H1 (cell line): ENCODE data around the gene CHST11. TPM values are rescaled to one million over a fixed set of nuclear protein-coding genes. Genes with fewer than 3 reads are reported as not detected.

Experiments used
- CTCF ChIA-PET: fragments of 300-600 bp; sonication (Branson Sonifier 250); formaldehyde crosslinking; loops from one replicate; lab custom pipeline; 2021; ENCODE audit not compliant: partially characterized antibody; lab: Charles Lee
- POLR2A ChIA-PET: fragments of 300-600 bp; sonication (Branson Sonifier 250); formaldehyde crosslinking; loops from one replicate; lab custom pipeline; 2021; ENCODE audit warnings: inconsistent platforms; ENCODE audit not compliant: partially characterized antibody; lab: Charles Lee
- DNase-seq, 2 experiments: peaks; one replicate each; pipeline versions ENCODE4 v3.0.0 to v3.0.0-alpha.2; 2010 to 2022; ENCODE audit warnings: low spot score in 2 of 2, low read depth in 1 of 2, mixed read lengths in 1 of 2
- FAIRE-seq: peaks from 2 replicates; lab custom pipeline; 2011; peaks lifted over from hg19 to GRCh38; lab: Jason Lieb, UNC
- H2AFZ ChIP-seq: 2 replicates; pipeline ENCODE4 v1.8.1; 2012; ENCODE audit warnings: low read length, inconsistent platforms
- H2AK5ac ChIP-seq: 2 replicates; pipeline ENCODE4 v1.6.1; 2013; ENCODE audit warnings: low read depth, low read length
- H2BK120ac ChIP-seq: replicated peaks from 2 replicates; pipeline ENCODE3; 2013; ENCODE audit warnings: low read depth, low read length, inconsistent platforms
- H2BK12ac ChIP-seq: 2 replicates; pipeline ENCODE4 v1.6.1; 2013; ENCODE audit warnings: low read depth, low read length
- H2BK15ac ChIP-seq: 2 replicates; pipeline ENCODE4 v1.6.1; 2013; ENCODE audit warnings: low read length
- H2BK20ac ChIP-seq: 2 replicates; pipeline ENCODE4 v1.6.1; 2013; ENCODE audit warnings: low read length
- H2BK5ac ChIP-seq: 2 replicates; pipeline ENCODE4 v1.6.1; 2013; ENCODE audit warnings: low read depth, low read length
- H3K14ac ChIP-seq: 2 replicates; pipeline ENCODE4 v1.6.1; 2013; ENCODE audit warnings: inconsistent platforms; ENCODE audit not compliant: insufficient read length
- H3K18ac ChIP-seq: 2 replicates; pipeline ENCODE4 v1.6.1; 2013; ENCODE audit warnings: low read length; ENCODE audit errors: extremely low read depth
- H3K23ac ChIP-seq: 2 replicates; pipeline ENCODE4 v1.6.1; 2013; ENCODE audit warnings: inconsistent platforms; ENCODE audit not compliant: insufficient read length
- H3K23me2 ChIP-seq: 2 replicates; pipeline ENCODE4 v1.6.1; 2013; ENCODE audit warnings: low read depth, low read length
- H3K27ac ChIP-seq: 2 replicates; pipeline ENCODE4 v1.6.1; 2011; ENCODE audit warnings: low read depth, low read length, inconsistent platforms
- H3K27me3 ChIP-seq, 4 experiments: replicated peaks in 1 of 4; 1 replicate in 1 of 4; 2 replicates in 3 of 4; pipeline versions ENCODE4 v1.6.1 to v1.8.1; 2011 to 2013; ENCODE audit warnings: low read length in 3 of 4, mild to moderate bottlenecking in 3 of 4, inconsistent platforms in 2 of 4, mixed read lengths in 2 of 4, moderate library complexity in 1 of 4; ENCODE audit not compliant: control insufficient read depth in 3 of 4, insufficient read depth in 3 of 4; ENCODE audit errors: extremely low read depth in 1 of 4
- H3K36me3 ChIP-seq, 4 experiments: 2 replicates each; pipeline versions ENCODE4 v1.6.1 to v1.8.1; 2011 to 2013; ENCODE audit warnings: mild to moderate bottlenecking in 4 of 4, low read length in 3 of 4, moderate library complexity in 2 of 4, control low read depth in 1 of 4, inconsistent platforms in 1 of 4; ENCODE audit not compliant: insufficient read depth in 4 of 4, control insufficient read depth in 2 of 4
- H3K4ac ChIP-seq: replicated peaks from 2 replicates; pipeline ENCODE3; 2013; ENCODE audit warnings: low read length, low read depth, mixed read lengths, inconsistent platforms; ENCODE audit not compliant: insufficient read length
- H3K4me1 ChIP-seq, 4 experiments: replicated peaks in 1 of 4; 1 replicate in 1 of 4; 2 replicates in 3 of 4; pipeline versions ENCODE4 v1.6.1 to v1.8.1; 2011 to 2013; ENCODE audit warnings: low read length in 3 of 4, inconsistent platforms in 2 of 4, mixed read lengths in 1 of 4; ENCODE audit not compliant: insufficient read depth in 4 of 4, control insufficient read depth in 3 of 4
- H3K4me2 ChIP-seq, 2 experiments: 2 replicates each; pipeline versions ENCODE4 v1.6.1 to v1.8.1; 2011 to 2013; ENCODE audit warnings: low read depth in 2 of 2, low read length in 2 of 2, control low read depth in 1 of 2, inconsistent platforms in 1 of 2, mild to moderate bottlenecking in 1 of 2; ENCODE audit not compliant: insufficient read depth in 1 of 2
- H3K4me3 ChIP-seq, 4 experiments: fragments of 200-600, 300-600 bp in 1 of 4; sonication (generic), shearing (Covaris generic), sonication (Bioruptor Twin) in 1 of 4; 2 replicates each; pipeline versions ENCODE4 v1.5.1 to v1.8.1; 2011 to 2016; ENCODE audit warnings: low read length in 4 of 4, low read depth in 3 of 4, control low read depth in 2 of 4, inconsistent platforms in 2 of 4, mild to moderate bottlenecking in 2 of 4, mixed read lengths in 1 of 4, moderate library complexity in 1 of 4; ENCODE audit not compliant: insufficient read depth in 2 of 4; ENCODE audit errors: extremely low read depth in 1 of 4
- H3K56ac ChIP-seq: replicated peaks from 2 replicates; pipeline ENCODE3; 2013; ENCODE audit warnings: low read depth, mild to moderate bottlenecking, mixed read lengths, low read length, inconsistent platforms; ENCODE audit not compliant: insufficient read length
- H3K79me1 ChIP-seq: 2 replicates; pipeline ENCODE4 v1.6.1; 2013; ENCODE audit warnings: low read depth, low read length, control low read depth
- H3K79me2 ChIP-seq, 2 experiments: 2 replicates each; pipeline versions ENCODE4 v1.6.1 to v1.8.1; 2012 to 2013; ENCODE audit warnings: low read length in 2 of 2, mild to moderate bottlenecking in 2 of 2, inconsistent platforms in 1 of 2; ENCODE audit not compliant: insufficient read depth in 2 of 2, control insufficient read depth in 1 of 2
- H3K9ac ChIP-seq, 4 experiments: replicated peaks in 1 of 4; 1 replicate in 1 of 4; 2 replicates in 3 of 4; pipeline versions ENCODE4 v1.6.1 to v1.8.1; 2011 to 2013; ENCODE audit warnings: low read depth in 3 of 4, low read length in 3 of 4, control low read depth in 2 of 4, mild to moderate bottlenecking in 2 of 4, moderate library complexity in 2 of 4, inconsistent platforms in 1 of 4; ENCODE audit errors: extremely low read depth in 1 of 4
- H3K9me3 ChIP-seq, 2 experiments: 2 replicates each; pipeline versions ENCODE4 v1.6.1 to v1.8.1; 2012 to 2013; ENCODE audit warnings: mild to moderate bottlenecking in 2 of 2, moderate library complexity in 2 of 2, control low read depth in 1 of 2, inconsistent platforms in 1 of 2, low read depth in 1 of 2, low read length in 1 of 2, mixed read lengths in 1 of 2; ENCODE audit not compliant: insufficient read depth in 2 of 2
- H4K20me1 ChIP-seq, 2 experiments: replicated peaks in 1 of 2; 2 replicates each; pipeline versions ENCODE3 to v1.8.1; 2011 to 2013; ENCODE audit warnings: inconsistent platforms in 2 of 2, low read length in 2 of 2, mild to moderate bottlenecking in 1 of 2; ENCODE audit not compliant: insufficient read depth in 2 of 2, control insufficient read depth in 1 of 2
- H4K5ac ChIP-seq: 2 replicates; pipeline ENCODE4 v1.6.1; 2013; ENCODE audit warnings: low read length, low read depth, mixed read lengths, inconsistent platforms; ENCODE audit not compliant: insufficient read length
- H4K8ac ChIP-seq: 2 replicates; pipeline ENCODE4 v1.8.0; 2013; ENCODE audit warnings: mild to moderate bottlenecking, moderate library complexity, low read length, inconsistent platforms; ENCODE audit not compliant: insufficient read depth; ENCODE audit errors: extremely low read depth
- H4K91ac ChIP-seq: replicated peaks from 2 replicates; pipeline ENCODE3; 2013; ENCODE audit warnings: low read length, mixed read lengths, inconsistent platforms; ENCODE audit not compliant: insufficient read length
- GTF2F1 ChIP-seq: IDR thresholded peaks from 2 replicates; pipeline ENCODE4 v1.6.1; 2012; ENCODE audit warnings: low read depth, low read length, improper control_type of control experiment, borderline replicate concordance
- KDM4A ChIP-seq: IDR thresholded peaks from one replicate; pipeline ENCODE4 v1.7.1; 2012; ENCODE audit warnings: low read depth, mild to moderate bottlenecking, moderate library complexity, low read length, inconsistent platforms; ENCODE audit not compliant: severe bottlenecking
- TAF7 ChIP-seq: optimal IDR thresholded peaks from 2 replicates; pipeline ENCODE3; 2011; ENCODE audit warnings: low read depth, mild to moderate bottlenecking, inconsistent platforms, low read length, moderate library complexity, borderline replicate concordance
- WGBS, 2 experiments: shearing (Covaris generic) in 1 of 2; methylation state at CpG; one replicate each; pipeline versions ENCODE4 v1.1.6 to v1.1.7; 2013 to 2015; ENCODE audit warnings: low lambda C conversion rate in 2 of 2, mixed read lengths in 2 of 2, inconsistent platforms in 1 of 2, low coverage in 1 of 2, missing lambda C conversion rate in 1 of 2; ENCODE audit not compliant: insufficient replicate concordance in 2 of 2, insufficient coverage in 1 of 2, insufficient read length in 1 of 2; ENCODE audit errors: extremely low coverage in 1 of 2, missing lambda C conversion rate in 1 of 2; 5-methylcytosine and 5-hydroxymethylcytosine counted together
- polyA plus RNA-seq, 7 experiments: library from polyadenylated mRNA; depleted of rRNA in 3 of 7; stranded (reverse) in 5 of 7; unstranded in 2 of 7; fragments of >200 nt in 5 of 7; fragments of 200-250 nt in 2 of 7; gene quantifications; 1 replicate in 5 of 7; 2 replicates in 1 of 7; 4 replicates in 1 of 7; pipeline versions ENCODE4 v1.2.1 to v1.2.3, GENCODE V29; 2011 to 2013; ENCODE audit warnings: missing spikeins in 2 of 7, mixed read lengths in 2 of 7
- total RNA-seq: library from RNA; stranded (reverse); fragmentation: NEBNext Ultra II Directional; extraction: Animal tissue kit (Norgen Biotek cat#: 25700); gene quantifications from 2 replicates; pipeline ENCODE4 v1.2.1, GENCODE V29; 2021

CHST11 gene
- total and polyA plus RNA-seq, 2 of the 8 experiments (the other 6 are each of a cell fraction or from before 2014, with no cell fraction given), result 14.4 to 20.8 TPM

GRCh38 chr12:104713444-104713843, 256.7 kb downstream of the CHST11 start:
- DNase-seq (no peak), FAIRE-seq (no peak)
- H3K18ac ChIP-seq, result no peak overlapping the region
- H4K8ac ChIP-seq, result no peak overlapping the region
- H2BK20ac ChIP-seq, result no peak overlapping the region
- H3K27me3 ChIP-seq, result no peaks in the 10 kb centered on the region
- H3K23ac ChIP-seq, result no peak overlapping the region
- no peaks in the 10 kb centered on the region for H3K36me3 ChIP-seq
- H3K9ac ChIP-seq, result no peak overlapping the region
- H2BK15ac ChIP-seq, result no peak overlapping the region
- H2BK12ac ChIP-seq, result no peak overlapping the region; the same call in 1 of the 2 replicates
- H3K4ac ChIP-seq, result no peak overlapping the region
- H2AK5ac ChIP-seq, result no peak overlapping the region
- no peaks in the 10 kb centered on the region for H3K79me2 ChIP-seq
- no peak overlapping the region for H3K27ac ChIP-seq
- no peaks in the 10 kb centered on the region for H3K9me3 ChIP-seq
- H4K91ac ChIP-seq, result no peak overlapping the region
- H2BK120ac ChIP-seq, result no peak overlapping the region
- no peaks in the 10 kb centered on the region for H4K20me1 ChIP-seq
- no peak overlapping the region for H4K5ac ChIP-seq
- H3K56ac ChIP-seq, result no peak overlapping the region
- ChIA-PET POLR2A (no interaction called here), CTCF (interaction anchor here (0.8 to 1.7 kb wide), 3 partner anchors 13 to 137 kb away, joined by 4 to 8 read pairs (median 5); no protein-coding TSS in a partner anchor)
- 74% methylated on average over 8 of the region's 8 CpGs; no CpG with 5 or more reads in 1 of the 2 experiments for WGBS, 2 experiments
- TF ChIP-seq TAF7 (no peak), GTF2F1 (no peak), KDM4A (no peak)
- H3K4me2 ChIP-seq, result no peak overlapping the region
- no peak overlapping the region for H3K14ac ChIP-seq
- no peak overlapping the region for H2AFZ ChIP-seq
- no peak overlapping the region for H2BK5ac ChIP-seq
- no peaks in the 10 kb centered on the region for H3K23me2 ChIP-seq
- no peaks in the 10 kb centered on the region for H3K79me1 ChIP-seq
- H3K4me3 ChIP-seq, result no peak overlapping the region
- H3K4me1 ChIP-seq, result peaks cover 11 to 27% (median 12%) of the 10 kb centered on the region in 4 experiments
